GM13977 (cell line): ENCODE measurements around the gene NKX2-4.

Experiments
- DNase-seq: peaks from one replicate; pipeline ENCODE4 v3.0.0; 2012; ENCODE audit warnings: low spot score
- in situ Hi-C: fragments of 300-500 bp; cut with MboI; formaldehyde crosslinking; loops from one replicate; pipeline ENCODE4 v1.12.0; 2022; ENCODE audit warnings: low sequenced_read_pairs, low pct_unique_long_range_greater_than_20kb, mixed read lengths, inconsistent platforms; ENCODE audit not compliant: unreplicated experiment
- TF ChIP-seq, protein P1 (sequence below): IDR thresholded peaks from 2 replicates; pipeline ENCODE4 v1.5.1; 2012; ENCODE audit warnings: mild to moderate bottlenecking, control low read depth; ENCODE audit not compliant: insufficient read depth; ENCODE audit errors: extremely low read depth, missing control alignments

NKX2-4 gene

DNA sequence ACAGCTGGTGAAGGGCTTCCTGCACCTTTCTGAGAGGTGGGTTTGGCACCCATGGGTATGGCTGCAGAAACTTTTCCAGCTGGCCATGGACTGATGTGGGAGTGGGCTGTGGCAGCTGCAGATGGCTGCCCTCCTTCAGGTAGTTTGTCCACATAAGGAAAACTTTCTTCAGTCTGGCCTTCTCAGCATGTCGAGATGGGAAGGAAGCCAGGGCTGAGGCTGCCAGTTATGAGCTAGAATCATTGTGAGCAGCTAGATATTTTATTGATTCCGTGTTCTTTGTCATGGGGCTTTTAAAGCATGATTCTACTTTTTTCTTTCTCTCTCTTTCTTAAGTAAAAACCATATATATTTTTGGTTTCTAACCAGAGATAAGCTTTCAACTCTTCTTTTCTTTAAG is 16.6 kb downstream of the NKX2-4 start:
- TF ChIP-seq, protein P1, sequence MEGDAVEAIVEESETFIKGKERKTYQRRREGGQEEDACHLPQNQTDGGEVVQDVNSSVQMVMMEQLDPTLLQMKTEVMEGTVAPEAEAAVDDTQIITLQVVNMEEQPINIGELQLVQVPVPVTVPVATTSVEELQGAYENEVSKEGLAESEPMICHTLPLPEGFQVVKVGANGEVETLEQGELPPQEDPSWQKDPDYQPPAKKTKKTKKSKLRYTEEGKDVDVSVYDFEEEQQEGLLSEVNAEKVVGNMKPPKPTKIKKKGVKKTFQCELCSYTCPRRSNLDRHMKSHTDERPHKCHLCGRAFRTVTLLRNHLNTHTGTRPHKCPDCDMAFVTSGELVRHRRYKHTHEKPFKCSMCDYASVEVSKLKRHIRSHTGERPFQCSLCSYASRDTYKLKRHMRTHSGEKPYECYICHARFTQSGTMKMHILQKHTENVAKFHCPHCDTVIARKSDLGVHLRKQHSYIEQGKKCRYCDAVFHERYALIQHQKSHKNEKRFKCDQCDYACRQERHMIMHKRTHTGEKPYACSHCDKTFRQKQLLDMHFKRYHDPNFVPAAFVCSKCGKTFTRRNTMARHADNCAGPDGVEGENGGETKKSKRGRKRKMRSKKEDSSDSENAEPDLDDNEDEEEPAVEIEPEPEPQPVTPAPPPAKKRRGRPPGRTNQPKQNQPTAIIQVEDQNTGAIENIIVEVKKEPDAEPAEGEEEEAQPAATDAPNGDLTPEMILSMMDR = no peak
- no peak for DNase-seq
- in situ Hi-C loops = loop anchor here (25.0 kb wide), 1 partner anchor 268 kb away; the partner anchor contains the start of gene LINC00237

DNA sequence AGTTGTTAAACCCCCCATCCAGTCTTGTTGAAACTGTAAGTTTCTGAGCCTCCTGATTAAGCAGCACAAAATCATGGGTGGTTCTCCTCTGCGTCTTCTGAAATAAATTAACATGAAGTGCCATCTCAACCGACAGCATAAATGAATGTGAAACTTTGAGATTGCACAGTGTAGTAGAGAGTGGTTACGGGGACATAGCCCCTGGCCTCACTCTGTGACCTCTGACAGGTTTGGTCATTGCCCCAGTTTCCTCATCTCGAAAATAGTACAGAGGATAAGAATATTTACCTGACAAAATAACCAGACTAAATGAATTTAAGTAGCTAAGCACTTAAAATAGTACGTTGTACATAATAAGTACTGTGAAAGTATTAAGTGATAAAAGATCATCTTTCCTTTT is 19.1 kb downstream of the NKX2-4 start:
- DNase-seq = no peak
- in situ Hi-C loops = loop anchor here (25.0 kb wide), 1 partner anchor 266 kb away; the partner anchor contains the start of gene LINC00237
- TF ChIP-seq, protein P1 = no peak

- no peak for DNase-seq
- TF ChIP-seq, protein P1 = no peak
- in situ Hi-C loops = loop anchor here (25.0 kb wide), 1 partner anchor 265 kb away; the partner anchor contains the start of gene LINC00237
Observed at GRCh38 chr20:21377701-21378100, 19.6 kb downstream of the NKX2-4 start.

GRCh38 chr20:21376626-21377025 is 20.7 kb downstream of the NKX2-4 start:
- no peak for DNase-seq
- TF ChIP-seq, protein P1 = no peak
- in situ Hi-C loops = loop anchor here (25.0 kb wide), 1 partner anchor 264 kb away; the partner anchor contains the start of gene LINC00237

GRCh38 chr20:21373436-21373835 is 23.9 kb downstream of the NKX2-4 start:
- TF ChIP-seq, protein P1 = no peak
- DNase-seq = no peak
- in situ Hi-C loops = no loop called here

GRCh38 chr20:21372016-21372415 is 25.3 kb downstream of the NKX2-4 start:
- no peak for DNase-seq
- TF ChIP-seq, protein P1 = no peak
- in situ Hi-C loops = no loop called here

GRCh38 chr20:21371193-21371592 is 26.1 kb downstream of the NKX2-4 start:
- DNase-seq = no peak
- TF ChIP-seq, protein P1 = no peak
- in situ Hi-C loops = no loop called here
